PC-9 (cell line): ENCODE measurements around the gene RIMKLA.

Source experiments
- EZH2 ChIP-seq: fragments of 200-600 bp; sonication (generic); IDR thresholded peaks from 2 replicates; pipeline ENCODE4 v1.8.0; 2017; ENCODE audit warnings: antibody characterized with exemption, low read depth
- TF ChIP-seq, protein P1 (sequence below): fragments of 200-600 bp; sonication (generic); conservative IDR thresholded peaks from 2 replicates; pipeline ENCODE4 v1.6.1; 2017; ENCODE audit warnings: mixed run types, antibody characterized with exemption, mild to moderate bottlenecking, moderate library complexity

- TF ChIP-seq, protein P1, sequence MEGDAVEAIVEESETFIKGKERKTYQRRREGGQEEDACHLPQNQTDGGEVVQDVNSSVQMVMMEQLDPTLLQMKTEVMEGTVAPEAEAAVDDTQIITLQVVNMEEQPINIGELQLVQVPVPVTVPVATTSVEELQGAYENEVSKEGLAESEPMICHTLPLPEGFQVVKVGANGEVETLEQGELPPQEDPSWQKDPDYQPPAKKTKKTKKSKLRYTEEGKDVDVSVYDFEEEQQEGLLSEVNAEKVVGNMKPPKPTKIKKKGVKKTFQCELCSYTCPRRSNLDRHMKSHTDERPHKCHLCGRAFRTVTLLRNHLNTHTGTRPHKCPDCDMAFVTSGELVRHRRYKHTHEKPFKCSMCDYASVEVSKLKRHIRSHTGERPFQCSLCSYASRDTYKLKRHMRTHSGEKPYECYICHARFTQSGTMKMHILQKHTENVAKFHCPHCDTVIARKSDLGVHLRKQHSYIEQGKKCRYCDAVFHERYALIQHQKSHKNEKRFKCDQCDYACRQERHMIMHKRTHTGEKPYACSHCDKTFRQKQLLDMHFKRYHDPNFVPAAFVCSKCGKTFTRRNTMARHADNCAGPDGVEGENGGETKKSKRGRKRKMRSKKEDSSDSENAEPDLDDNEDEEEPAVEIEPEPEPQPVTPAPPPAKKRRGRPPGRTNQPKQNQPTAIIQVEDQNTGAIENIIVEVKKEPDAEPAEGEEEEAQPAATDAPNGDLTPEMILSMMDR: no peak
- no peak for TF ChIP-seq EZH2
These were observed 69.5 kb downstream of the RIMKLA start for GRCh38 chr1:42450061-42450460.
